ENCODE measurements around the gene INTS14.

- TF ChIP-seq RAD21 (IDR thresholded peaks at IDR 0.05) (no peak), NR2F2 (IDR thresholded peaks at IDR 0.05) (no peak), JUND (IDR thresholded peaks at IDR 0.05) (no peak), ATF3 (IDR thresholded peaks at IDR 0.05) (no peak)
- TF ChIP-seq, protein P1, sequence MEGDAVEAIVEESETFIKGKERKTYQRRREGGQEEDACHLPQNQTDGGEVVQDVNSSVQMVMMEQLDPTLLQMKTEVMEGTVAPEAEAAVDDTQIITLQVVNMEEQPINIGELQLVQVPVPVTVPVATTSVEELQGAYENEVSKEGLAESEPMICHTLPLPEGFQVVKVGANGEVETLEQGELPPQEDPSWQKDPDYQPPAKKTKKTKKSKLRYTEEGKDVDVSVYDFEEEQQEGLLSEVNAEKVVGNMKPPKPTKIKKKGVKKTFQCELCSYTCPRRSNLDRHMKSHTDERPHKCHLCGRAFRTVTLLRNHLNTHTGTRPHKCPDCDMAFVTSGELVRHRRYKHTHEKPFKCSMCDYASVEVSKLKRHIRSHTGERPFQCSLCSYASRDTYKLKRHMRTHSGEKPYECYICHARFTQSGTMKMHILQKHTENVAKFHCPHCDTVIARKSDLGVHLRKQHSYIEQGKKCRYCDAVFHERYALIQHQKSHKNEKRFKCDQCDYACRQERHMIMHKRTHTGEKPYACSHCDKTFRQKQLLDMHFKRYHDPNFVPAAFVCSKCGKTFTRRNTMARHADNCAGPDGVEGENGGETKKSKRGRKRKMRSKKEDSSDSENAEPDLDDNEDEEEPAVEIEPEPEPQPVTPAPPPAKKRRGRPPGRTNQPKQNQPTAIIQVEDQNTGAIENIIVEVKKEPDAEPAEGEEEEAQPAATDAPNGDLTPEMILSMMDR (IDR thresholded peaks at IDR 0.05; ENCODE audit: low read depth, low read length, missing input control): no peak
- TF ChIP-seq, protein P2, sequence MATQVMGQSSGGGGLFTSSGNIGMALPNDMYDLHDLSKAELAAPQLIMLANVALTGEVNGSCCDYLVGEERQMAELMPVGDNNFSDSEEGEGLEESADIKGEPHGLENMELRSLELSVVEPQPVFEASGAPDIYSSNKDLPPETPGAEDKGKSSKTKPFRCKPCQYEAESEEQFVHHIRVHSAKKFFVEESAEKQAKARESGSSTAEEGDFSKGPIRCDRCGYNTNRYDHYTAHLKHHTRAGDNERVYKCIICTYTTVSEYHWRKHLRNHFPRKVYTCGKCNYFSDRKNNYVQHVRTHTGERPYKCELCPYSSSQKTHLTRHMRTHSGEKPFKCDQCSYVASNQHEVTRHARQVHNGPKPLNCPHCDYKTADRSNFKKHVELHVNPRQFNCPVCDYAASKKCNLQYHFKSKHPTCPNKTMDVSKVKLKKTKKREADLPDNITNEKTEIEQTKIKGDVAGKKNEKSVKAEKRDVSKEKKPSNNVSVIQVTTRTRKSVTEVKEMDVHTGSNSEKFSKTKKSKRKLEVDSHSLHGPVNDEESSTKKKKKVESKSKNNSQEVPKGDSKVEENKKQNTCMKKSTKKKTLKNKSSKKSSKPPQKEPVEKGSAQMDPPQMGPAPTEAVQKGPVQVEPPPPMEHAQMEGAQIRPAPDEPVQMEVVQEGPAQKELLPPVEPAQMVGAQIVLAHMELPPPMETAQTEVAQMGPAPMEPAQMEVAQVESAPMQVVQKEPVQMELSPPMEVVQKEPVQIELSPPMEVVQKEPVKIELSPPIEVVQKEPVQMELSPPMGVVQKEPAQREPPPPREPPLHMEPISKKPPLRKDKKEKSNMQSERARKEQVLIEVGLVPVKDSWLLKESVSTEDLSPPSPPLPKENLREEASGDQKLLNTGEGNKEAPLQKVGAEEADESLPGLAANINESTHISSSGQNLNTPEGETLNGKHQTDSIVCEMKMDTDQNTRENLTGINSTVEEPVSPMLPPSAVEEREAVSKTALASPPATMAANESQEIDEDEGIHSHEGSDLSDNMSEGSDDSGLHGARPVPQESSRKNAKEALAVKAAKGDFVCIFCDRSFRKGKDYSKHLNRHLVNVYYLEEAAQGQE (IDR thresholded peaks at IDR 0.05): no peak
- TF ChIP-seq, protein P3, sequence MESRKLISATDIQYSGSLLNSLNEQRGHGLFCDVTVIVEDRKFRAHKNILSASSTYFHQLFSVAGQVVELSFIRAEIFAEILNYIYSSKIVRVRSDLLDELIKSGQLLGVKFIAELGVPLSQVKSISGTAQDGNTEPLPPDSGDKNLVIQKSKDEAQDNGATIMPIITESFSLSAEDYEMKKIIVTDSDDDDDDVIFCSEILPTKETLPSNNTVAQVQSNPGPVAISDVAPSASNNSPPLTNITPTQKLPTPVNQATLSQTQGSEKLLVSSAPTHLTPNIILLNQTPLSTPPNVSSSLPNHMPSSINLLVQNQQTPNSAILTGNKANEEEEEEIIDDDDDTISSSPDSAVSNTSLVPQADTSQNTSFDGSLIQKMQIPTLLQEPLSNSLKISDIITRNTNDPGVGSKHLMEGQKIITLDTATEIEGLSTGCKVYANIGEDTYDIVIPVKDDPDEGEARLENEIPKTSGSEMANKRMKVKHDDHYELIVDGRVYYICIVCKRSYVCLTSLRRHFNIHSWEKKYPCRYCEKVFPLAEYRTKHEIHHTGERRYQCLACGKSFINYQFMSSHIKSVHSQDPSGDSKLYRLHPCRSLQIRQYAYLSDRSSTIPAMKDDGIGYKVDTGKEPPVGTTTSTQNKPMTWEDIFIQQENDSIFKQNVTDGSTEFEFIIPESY (IDR thresholded peaks at IDR 0.05): no peak
Observed at GRCh38 chr15:65603134-65603533, 7.8 kb downstream of the INTS14 start.

Measured in liver (tissue), 3 donors.